Heart left ventricle (tissue), 16 donors: Measurements from ENCODE around the gene GAGE12J. TPM values are rescaled to one million over a fixed set of nuclear protein-coding genes. Genes with fewer than 3 reads are reported as not detected.
"Not testable (repeated sequence)": the region's sequence is repeated elsewhere in the genome, so short reads cannot be mapped to it uniquely, and the experiment has no call there.

Experiments
- ATAC-seq, 4 donors: fragments of 200-7000 bp; cut with Tn5 transposase; one replicate each; pipeline ENCODE4 v1.9.1; 2020 to 2022; ENCODE audit warnings: moderate library complexity in 4 of 4, mild to moderate bottlenecking in 3 of 4, moderate number of reproducible peaks in 1 of 4
- DNase-seq, 5 donors: peaks; one replicate each; pipeline ENCODE4 v3.0.0-alpha.2; 2020
- H3K27ac ChIP-seq, 12 donors: fragments of 200-600 bp; sonication (generic) in 4 of 12; one replicate each; pipeline versions ENCODE4 v1.5.0 to v1.8.0; 2016 to 2022; ENCODE audit warnings: mild to moderate bottlenecking in 2 of 12
- H3K27me3 ChIP-seq, 9 donors: fragments of 200-600 bp; sonication (generic) in 2 of 9; one replicate each; pipeline versions ENCODE4 v1.5.1 to v1.8.0; 2016 to 2022; ENCODE audit warnings: mild to moderate bottlenecking in 3 of 9
- H3K36me3 ChIP-seq, 9 donors: fragments of 200-600 bp; sonication (generic) in 2 of 9; one replicate each; pipeline versions ENCODE4 v1.5.0 to v1.8.0; 2018 to 2022; ENCODE audit warnings: mild to moderate bottlenecking in 2 of 9
- H3K4me1 ChIP-seq, 12 donors: fragments of 200-600 bp; sonication (generic) in 4 of 12; one replicate each; pipeline versions ENCODE4 v1.5.0 to v1.8.0; 2016 to 2022; ENCODE audit warnings: mild to moderate bottlenecking in 3 of 12
- H3K4me3 ChIP-seq, 12 donors: fragments of 200-600 bp; sonication (generic) in 4 of 12; one replicate each; pipeline versions ENCODE4 v1.5.0 to v1.8.0; 2017 to 2022; ENCODE audit warnings: mild to moderate bottlenecking in 9 of 12, moderate library complexity in 4 of 12
- H3K9me3 ChIP-seq, 12 donors: fragments of 200-600 bp; sonication (generic) in 4 of 12; one replicate each; pipeline versions ENCODE4 v1.5.0 to v1.8.0; 2016 to 2022; ENCODE audit warnings: mild to moderate bottlenecking in 1 of 12
- POLR2A ChIP-seq, 2 donors: fragments of 450-650 bp; IDR thresholded peaks; one replicate each; pipeline ENCODE4 v1.6.1; 2017; ENCODE audit warnings: antibody characterized with exemption in 2 of 2, mild to moderate bottlenecking in 2 of 2, moderate library complexity in 2 of 2
- WGBS, 4 donors: extraction: QIAGEN DNeasy Blood & Tissue Kit in 2 of 4; methylation state at CpG; one replicate each; pipeline versions ENCODE4 v1.1.5 to v1.1.7; 2013 to 2018; 5-methylcytosine and 5-hydroxymethylcytosine counted together
- intact Hi-C, 10 donors: fragments of 100-400 bp; cut with DNase I; formaldehyde crosslinking; loops; one replicate each; pipeline versions ENCODE4 v1.11.1 to v1.14.2; 2022
- polyA plus RNA-seq, 2 donors: library from polyadenylated mRNA; stranded (reverse); fragments of 200-250 nt; gene quantifications; one replicate each; pipeline ENCODE4 v1.2.3, GENCODE V29; 2013
- total RNA-seq, 9 donors: library from RNA; depleted of rRNA in 2 of 9; stranded (reverse); fragments of >200 nt in 2 of 9; fragmentation: NEBNext Ultra II Directional in 3 of 9; extraction: Animal tissue kit (Norgen Biotek cat#: 25700) in 3 of 9; gene quantifications; one replicate each; pipeline versions ENCODE4 v1.1.0 to v1.2.4, GENCODE V29; 2016 to 2023
- TF ChIP-seq, protein P1 (sequence below), 12 donors: fragments of 200-600 bp; sonication (generic) in 4 of 12; IDR thresholded peaks; one replicate each; pipeline versions ENCODE4 v1.5.0 to v1.8.0; 2018 to 2022; ENCODE audit warnings: antibody characterized with exemption in 12 of 12, mild to moderate bottlenecking in 5 of 12
- donor health status: ischemic (EF 13 %, LVEDD 7.1; RV severe dilation, severe dysfunction).
- donor health status: healthy with polysubstance abuse.
- donor health status: DM: no; HTN: yes; CAD: no.
- donor health status: DM: no; HTN: no; CAD: no.
- donor health status: ischemic (EF 25% LVEDD 6.9; RV normal size, moderate dysfunction).
- donor health status: ischemic (EF 25% LVEDD 5.7; RV mildly dilated, moderate dysfunction).
- donor health status: healthy.
- donor health status: DM: yes; HTN: yes; CAD: no.
- donor health status: ischemic (EF 35%, LVEDD 5.7; RV mildly dilated, moderate dysfunction).
- donor health status: nonischemic (EF 11% LVEDD 7.7; RV severe dilation, severe dysfunction).
- donor health status: DM: yes; HTN: yes; CAD: no.
- donor health status: PGD.
- donor health status: ischemic (EF 29% LVEDD 5.4; RV normal size, mild dysfunction).
- donor health status: nonischemic (EF 23%, LVEDD 6.1; RV moderate dilation, normal function).

Gene GAGE12J
- total and polyA plus RNA-seq, 11 donors: not detected

DNA sequence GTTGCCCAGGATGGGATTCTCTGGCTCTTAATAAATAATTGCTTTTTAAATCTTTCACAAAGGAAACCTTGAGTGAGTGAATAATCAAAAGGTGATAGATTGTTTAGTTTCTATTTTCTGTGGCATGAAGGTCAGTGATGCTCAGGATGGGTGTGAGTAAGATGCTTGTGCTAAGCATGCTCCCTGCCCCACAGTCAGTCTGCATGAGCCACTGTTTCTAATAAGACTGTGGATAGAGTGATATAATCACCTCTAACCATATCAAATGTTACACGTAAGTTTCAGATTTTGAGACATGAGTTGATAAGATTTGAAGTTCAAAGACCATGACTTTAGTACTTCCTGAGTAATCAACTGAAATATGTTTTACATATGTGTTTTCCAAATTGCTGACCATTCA, 21.1 kb upstream of the GAGE12J start:
- H3K9me3 ChIP-seq: no peaks in the 10 kb centered on the region
- H3K27ac ChIP-seq: no peak overlapping the region
- peaks cover 0 to 16% (median 0%) of the 10 kb centered on the region in 9 donors for H3K27me3 ChIP-seq
- ATAC-seq: no peak
- TF ChIP-seq, protein P1, sequence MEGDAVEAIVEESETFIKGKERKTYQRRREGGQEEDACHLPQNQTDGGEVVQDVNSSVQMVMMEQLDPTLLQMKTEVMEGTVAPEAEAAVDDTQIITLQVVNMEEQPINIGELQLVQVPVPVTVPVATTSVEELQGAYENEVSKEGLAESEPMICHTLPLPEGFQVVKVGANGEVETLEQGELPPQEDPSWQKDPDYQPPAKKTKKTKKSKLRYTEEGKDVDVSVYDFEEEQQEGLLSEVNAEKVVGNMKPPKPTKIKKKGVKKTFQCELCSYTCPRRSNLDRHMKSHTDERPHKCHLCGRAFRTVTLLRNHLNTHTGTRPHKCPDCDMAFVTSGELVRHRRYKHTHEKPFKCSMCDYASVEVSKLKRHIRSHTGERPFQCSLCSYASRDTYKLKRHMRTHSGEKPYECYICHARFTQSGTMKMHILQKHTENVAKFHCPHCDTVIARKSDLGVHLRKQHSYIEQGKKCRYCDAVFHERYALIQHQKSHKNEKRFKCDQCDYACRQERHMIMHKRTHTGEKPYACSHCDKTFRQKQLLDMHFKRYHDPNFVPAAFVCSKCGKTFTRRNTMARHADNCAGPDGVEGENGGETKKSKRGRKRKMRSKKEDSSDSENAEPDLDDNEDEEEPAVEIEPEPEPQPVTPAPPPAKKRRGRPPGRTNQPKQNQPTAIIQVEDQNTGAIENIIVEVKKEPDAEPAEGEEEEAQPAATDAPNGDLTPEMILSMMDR (IDR thresholded peaks at IDR 0.05): no peak
- no peak for TF ChIP-seq POLR2A (IDR thresholded peaks at IDR 0.05)
- intact Hi-C loops: no loop called here
- H3K4me1 ChIP-seq: no peaks in the 10 kb centered on the region
- WGBS, 4 donors: 68 to 75% (median 74%) methylated on average over 1 of the region's 1 CpG
- DNase-seq: no peak
- no peaks in the 10 kb centered on the region for H3K36me3 ChIP-seq
- H3K4me3 ChIP-seq: no peak overlapping the region

GRCh38 chrX:49303346-49303745, 18.5 kb upstream of the GAGE12J start, which contains the start of gene GAGE10:
Gene GAGE10, plus strand, starts transcription at chrX:49303646. Its CDS starts 1,214 bp downstream, at chrX:49304860.
- Histone ChIP-seq H3K4me3 (no peak within 1 kb of the TSS), H3K27me3 (peaks cover 0 to 15% (median 0%) of the 10 kb centered on the region in 9 donors), H3K36me3 (no peaks in the 10 kb centered on the region), H3K9me3 (no peaks in the 10 kb centered on the region), H3K4me1 (no peaks in the 10 kb centered on the region), H3K27ac (no peak within 1 kb of the TSS)
- ATAC-seq (no peak), DNase-seq (no peak)
- WGBS, 4 donors: 78 to 82% (median 80%) methylated on average over 14 to 15 of the region's 15 CpGs
- intact Hi-C loops: no loop called here
- TF ChIP-seq POLR2A (IDR thresholded peaks at IDR 0.05): no peak
- TF ChIP-seq, protein P1 (IDR thresholded peaks at IDR 0.05): no peak

DNA sequence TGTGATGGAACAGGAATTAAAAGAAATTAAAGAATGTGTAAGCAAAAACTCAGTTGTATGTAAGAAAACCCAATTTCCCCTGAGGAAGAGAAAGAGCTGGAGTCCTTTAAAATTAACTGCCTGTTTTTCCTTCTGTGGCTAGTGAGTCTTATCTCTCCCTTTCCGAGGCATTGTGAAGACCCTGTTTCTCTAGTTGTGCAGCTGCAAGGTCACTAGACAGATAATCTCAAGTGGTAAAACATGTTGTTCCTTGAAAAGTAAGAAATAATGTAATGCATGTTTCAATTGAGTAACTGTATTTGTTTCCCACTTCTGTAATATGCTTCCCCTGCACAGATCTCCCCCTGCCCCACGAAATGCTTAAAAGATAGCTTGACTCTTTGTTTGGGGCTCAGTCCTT, 14.1 kb upstream of the GAGE12J start:
- ATAC-seq, H3K36me3 ChIP-seq, H3K9me3 ChIP-seq, H3K27ac ChIP-seq, H3K4me3 ChIP-seq, intact Hi-C loops, H3K27me3 ChIP-seq, DNase-seq: not testable (repeated sequence)
- 50 to 66% (median 59%) methylated on average over 2 of the region's 2 CpGs for WGBS, 4 donors
- peaks cover 0 to 13% (median 0%) of the 10 kb centered on the region in 12 donors for H3K4me1 ChIP-seq

GRCh38 chrX:49308604-49309269, 13.1 kb upstream of the GAGE12J start:
- DNase-seq: no peak
- intact Hi-C loops: no loop called here
- Histone ChIP-seq H3K27me3 (no peaks in the 10 kb centered on the region), H3K9me3 (no peaks in the 10 kb centered on the region), H3K27ac (peak overlapping the region in 10 of 12 donors; percentile 34 to 78 (median 58)), H3K4me1 (peaks cover 0 to 13% (median 0%) of the 10 kb centered on the region in 12 donors), H3K36me3 (no peaks in the 10 kb centered on the region), H3K4me3 (peak overlapping the region in 10 of 12 donors; percentile 26 to 55 (median 44))
- 38 to 68% (median 62%) methylated on average over 15 of the region's 15 CpGs for WGBS, 4 donors
- TF ChIP-seq, protein P1 (IDR thresholded peaks at IDR 0.05): no peak
- no peak for TF ChIP-seq POLR2A (IDR thresholded peaks at IDR 0.05)
- peak; percentile 42 to 71 (median 56) for ATAC-seq
